ENCODE data around the gene ADD2.
A peak's percentile ranks its signal among the peaks of the same experiment; 100 is the strongest.

ADD2 gene

GRCh38 chr2:70698847-70699246 is 69.2 kb downstream of the ADD2 start:
- DNase-seq = peak; percentile 77

DNA sequence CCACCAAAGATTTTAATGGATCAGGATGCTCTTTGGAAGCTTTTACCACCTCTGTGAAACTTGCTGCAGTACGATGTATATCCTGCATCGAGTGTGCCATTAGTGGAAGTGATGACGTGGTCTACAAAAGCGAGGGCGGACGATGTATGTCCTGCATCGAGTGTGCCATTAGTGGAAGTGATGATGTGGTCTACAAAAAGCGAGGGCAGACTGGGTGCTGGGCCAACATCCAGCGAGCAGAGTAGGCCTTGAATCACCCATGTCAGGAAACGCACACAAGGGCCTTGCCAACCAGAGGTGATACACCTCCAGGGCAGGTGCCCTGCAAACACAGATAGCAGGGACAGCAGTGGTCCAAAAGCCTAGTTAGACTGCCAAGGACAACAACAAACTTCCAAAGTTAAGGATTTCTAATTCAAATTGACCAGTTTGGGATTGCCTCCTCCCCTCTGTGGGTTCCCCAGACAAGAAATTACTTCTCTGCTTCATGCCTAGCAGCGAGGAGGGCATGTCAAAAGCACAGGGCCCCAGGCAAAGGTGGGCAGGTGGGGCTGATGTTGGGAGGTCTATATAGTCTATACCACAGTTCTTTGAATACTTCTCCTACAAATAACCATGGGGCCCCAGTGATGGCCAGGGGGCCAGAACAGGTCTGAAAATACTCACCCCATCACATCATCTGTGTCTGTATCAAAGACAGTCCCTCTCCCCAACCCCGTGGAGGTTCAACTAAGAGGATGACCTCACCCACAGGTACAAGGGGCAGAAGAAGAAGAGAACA is 70.2 kb downstream of the ADD2 start:
- DNase-seq = no peak

DNA sequence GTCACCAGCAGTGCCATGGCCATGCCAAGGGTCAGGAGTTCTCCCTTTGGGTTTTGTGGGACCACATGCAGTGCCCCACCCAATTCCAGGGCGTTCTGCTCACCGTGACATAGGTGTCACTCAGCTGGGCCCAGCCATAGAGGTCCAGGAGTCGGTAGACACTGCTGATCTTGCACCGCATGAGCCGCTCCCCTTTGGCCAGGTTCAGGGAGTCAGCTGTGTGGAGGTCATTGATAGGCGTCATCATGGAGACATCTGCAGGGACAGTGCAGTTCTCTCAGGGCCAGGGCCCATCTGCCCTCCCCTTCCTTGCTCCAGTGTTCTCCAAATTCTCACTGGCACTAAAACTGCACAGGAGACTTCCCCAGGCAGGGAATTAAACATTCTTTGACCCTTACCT is 71.9 kb downstream of the ADD2 start:
- no peak for DNase-seq

DNA sequence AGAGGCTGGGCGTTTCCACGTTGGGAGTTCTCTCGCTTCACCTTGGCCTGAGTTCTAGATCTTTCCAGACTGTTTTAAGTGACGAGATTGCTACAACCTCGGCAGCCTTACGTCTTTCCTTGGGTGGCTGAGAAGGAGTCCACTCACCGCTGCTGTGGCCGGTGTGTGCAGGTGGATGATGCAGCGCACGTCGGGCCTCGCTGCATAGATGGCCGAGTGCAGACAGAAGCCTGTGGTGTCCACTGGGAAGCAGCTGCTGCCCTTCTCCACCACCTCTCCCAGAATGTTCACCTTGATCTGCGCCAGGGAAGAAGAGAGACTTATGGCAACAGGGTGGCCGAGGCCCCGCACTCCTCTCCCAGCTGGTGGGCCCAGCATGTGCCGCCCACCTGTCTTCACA is 75.7 kb downstream of the ADD2 start:
- no peak for DNase-seq

GRCh38 chr2:70691497-70692140 is 76.4 kb downstream of the ADD2 start:
- no peak for DNase-seq

DNA sequence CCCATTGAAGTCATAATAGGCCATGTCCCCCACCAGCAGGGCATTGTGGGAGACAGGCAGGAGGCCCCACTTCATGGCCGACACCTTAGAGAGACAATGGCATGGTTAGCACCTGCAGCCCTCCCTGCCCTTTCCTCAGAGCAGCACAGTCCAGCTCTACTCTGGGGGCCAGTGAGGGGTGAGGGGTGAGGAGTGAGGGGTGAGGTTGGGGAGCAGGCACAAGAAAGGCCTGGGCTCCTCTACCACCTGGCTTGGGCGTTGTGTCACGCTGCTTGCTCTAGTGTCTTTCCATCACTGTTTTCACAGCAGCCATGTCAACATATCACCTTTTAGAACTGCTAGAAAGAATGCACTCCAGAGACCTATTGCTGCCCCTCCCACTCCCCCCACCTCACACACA is 77.2 kb downstream of the ADD2 start:
- DNase-seq = no peak

- DNase-seq = no peak
Observed at GRCh38 chr2:70688427-70688826, 79.6 kb downstream of the ADD2 start.

- no peak for DNase-seq
Observed at GRCh38 chr2:70687461-70687795, 80.6 kb downstream of the ADD2 start.

DNA sequence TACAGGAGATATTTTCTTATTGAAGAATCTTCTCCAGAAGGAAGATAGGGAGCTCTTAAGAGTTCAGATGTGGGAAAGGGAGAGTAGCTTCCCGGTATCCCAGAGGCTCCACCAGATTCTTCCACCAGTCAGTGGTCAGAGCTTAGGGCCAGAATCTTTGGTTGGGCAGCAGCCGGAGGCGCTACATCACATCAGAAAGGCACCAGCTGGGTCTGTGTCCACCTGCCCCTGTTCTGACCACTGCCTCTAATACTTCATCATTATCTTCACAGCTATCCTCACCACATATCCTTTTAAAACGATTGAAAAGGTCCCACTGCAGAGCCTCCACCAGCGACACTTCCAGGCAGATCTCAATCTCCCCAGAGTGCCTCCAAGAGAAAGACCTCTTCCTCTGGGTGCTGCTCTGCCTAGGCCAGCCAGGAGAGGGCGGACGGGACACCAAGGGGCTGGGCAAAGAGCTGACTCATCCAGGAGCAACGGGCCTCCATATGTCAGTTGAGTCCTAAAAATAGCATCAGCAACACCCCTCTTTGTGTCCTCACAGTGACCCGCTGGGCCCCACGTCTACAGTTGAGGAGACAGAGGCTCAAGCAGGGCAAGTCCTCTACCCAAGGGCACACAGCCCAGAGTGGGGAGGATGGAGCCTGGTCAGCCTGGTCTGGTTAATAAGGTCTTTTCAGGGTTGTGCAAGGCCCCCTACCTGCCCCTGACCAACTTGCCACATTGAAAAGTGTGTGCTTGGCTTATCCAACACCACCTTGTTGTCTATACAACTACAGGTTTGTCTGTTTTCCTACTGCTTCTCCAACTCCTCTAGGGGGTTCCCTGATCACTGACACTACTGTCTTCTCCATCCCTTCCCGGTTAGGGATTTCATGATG is 81.2 kb downstream of the ADD2 start:
- DNase-seq = peak; percentile 91

DNA sequence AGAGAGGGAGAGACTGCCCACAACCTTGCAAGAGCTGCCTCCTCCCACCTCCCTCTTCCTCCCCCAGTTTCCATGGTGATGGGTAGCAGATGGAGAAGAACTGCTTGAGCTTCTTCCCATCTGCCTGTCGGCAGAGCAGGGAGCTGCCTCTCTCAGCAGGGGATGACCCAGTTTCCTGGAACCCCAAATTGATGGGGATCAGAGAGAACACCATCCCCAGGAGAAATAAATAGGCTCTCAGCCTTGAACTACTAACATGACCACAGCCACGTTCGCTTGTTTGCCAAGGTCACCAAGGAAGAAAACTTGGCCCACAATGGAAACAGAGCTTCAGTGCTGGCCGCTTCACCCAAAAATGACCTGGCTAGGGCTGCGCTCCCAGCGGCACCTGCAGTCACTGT is 82.2 kb downstream of the ADD2 start:
- peak; percentile 33 for DNase-seq

GRCh38 chr2:70684846-70685622 is 83.0 kb downstream of the ADD2 start:
- no peak for DNase-seq

DNA sequence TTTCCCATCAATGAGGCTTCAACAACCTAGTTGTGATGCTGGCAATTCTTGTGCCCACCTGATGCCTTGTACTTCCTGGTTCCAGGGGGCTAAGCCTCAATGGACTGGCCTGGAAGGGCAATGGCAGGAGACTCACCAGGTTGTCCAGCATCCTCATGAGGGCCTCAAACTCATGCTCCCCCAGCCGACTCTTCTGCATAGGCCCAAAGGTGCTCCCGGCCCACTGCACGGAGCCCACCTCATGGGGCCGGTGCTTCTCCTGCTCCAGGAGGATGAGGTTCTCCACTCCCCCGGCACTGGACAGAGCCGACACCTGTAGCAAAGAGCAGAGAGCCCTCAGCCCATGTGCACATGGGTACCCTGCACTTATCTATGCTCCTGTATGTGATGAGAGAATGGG is 84.5 kb downstream of the ADD2 start:
- DNase-seq = no peak

GRCh38 chr2:70680735-70681134 is 87.3 kb downstream of the ADD2 start:
- DNase-seq = no peak

- DNase-seq = peak; percentile 43
Observed at GRCh38 chr2:70679259-70679658, 88.7 kb downstream of the ADD2 start.

GRCh38 chr2:70678576-70679143 is 89.3 kb downstream of the ADD2 start:
- no peak for DNase-seq

- no peak for DNase-seq
Observed at GRCh38 chr2:70676301-70677035, 91.5 kb downstream of the ADD2 start.

DNA sequence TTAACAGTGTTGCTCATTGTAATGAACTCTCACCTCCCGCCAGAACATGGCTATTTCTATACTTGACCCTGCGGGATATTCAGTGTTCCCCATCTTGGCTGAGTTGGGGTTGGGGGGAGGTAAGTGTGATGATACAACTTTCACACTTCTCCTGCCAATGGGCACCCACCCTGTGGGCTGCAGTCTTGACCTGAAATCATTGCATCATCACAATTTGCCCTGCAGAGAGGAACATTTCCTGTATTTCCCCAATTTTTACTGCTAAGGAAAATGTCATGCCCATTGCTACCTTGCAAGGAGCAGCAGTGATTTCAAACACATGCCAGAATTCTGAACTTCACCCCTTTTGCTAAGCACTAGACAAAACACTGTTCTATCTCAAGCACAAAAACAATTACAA is 92.1 kb downstream of the ADD2 start:
- no peak for DNase-seq

DNA sequence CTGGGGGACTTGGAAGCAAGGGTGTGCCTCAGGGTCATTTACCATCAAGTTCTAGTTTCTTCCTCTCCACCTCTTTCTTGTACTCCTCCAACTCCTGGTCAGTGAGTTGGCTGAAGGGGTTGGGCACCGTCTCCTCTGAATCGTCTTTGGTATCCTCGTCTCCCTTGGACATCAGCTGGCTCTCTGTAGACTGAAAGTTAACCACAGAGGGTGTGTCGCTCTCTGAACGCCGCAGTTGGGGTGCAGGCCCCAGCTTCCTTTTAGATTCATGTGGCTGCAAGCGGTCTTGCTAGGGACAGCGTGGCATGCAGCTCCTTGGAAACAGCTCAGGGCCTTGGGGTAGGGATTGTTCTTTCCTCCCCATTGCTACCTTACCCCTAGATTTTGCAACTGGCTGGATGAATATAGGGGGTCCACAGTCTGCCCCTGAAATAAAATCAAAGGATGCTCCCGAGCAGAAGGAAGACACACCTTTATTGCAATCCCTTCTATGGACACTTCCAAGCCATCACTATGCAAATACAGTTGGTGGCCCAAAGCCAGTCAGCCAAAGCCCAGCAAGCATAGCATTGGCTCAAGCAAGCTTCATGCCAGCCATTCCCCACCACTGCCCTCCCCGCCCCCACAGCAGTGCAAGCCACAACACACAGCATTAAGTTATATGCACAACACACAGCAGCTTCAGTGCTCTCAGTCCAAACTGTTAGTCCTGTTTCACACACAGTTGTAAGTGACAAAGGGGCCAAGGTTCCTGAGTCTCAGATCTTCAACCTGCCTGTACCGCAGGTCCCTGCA is 93.2 kb downstream of the ADD2 start:
- DNase-seq = no peak

GRCh38 chr2:70673041-70673647 is 94.9 kb downstream of the ADD2 start:
- DNase-seq = no peak

- peak; percentile 71 for DNase-seq
Observed at GRCh38 chr2:70671092-70671675, 96.8 kb downstream of the ADD2 start.
